WI38 (cell line): Measurements from ENCODE around the gene STIL.
"Not testable (repeated sequence)": the region's sequence is repeated elsewhere in the genome, so short reads cannot be mapped to it uniquely, and the experiment has no call there.

Experiments
- H3K4me3 ChIP-seq: 2 replicates; pipeline ENCODE4 v1.5.1; 2011; ENCODE audit warnings: low read depth, mild to moderate bottlenecking, control low read depth, low read length
- CTCF ChIP-seq: IDR thresholded peaks from 2 replicates; pipeline ENCODE4 v1.5.1; 2012; ENCODE audit warnings: low read depth, mild to moderate bottlenecking, control low read depth, low read length

The STIL gene

GRCh38 chr1:47208374-47208850 lies 105.5 kb downstream of the STIL start:
- no peak for TF ChIP-seq CTCF

GRCh38 chr1:47207803-47208373 lies 106.1 kb downstream of the STIL start:
- no peak overlapping the region for H3K4me3 ChIP-seq
- no peak for TF ChIP-seq CTCF

More at GRCh38 chr1:47208374-47208850, 105.5 kb downstream of the STIL start:
- H3K4me3 ChIP-seq = no peak overlapping the region

GRCh38 chr1:47205918-47206317 lies 108.0 kb downstream of the STIL start:
- TF ChIP-seq CTCF = no peak
- H3K4me3 ChIP-seq = no peak overlapping the region

GRCh38 chr1:47203504-47203903 lies 110.4 kb downstream of the STIL start:
- not testable (repeated sequence) for H3K4me3 ChIP-seq

GRCh38 chr1:47201179-47201578 lies 112.8 kb downstream of the STIL start:
- no peak for TF ChIP-seq CTCF
- no peak overlapping the region for H3K4me3 ChIP-seq
